Upper lobe of left lung (tissue), 4 donors: ENCODE measurements around the gene SERPINA1.

Experiments
- CTCF ChIP-seq, 6 experiments: fragments of 450-650 bp in 4 of 6; fragments of 200-600 bp in 2 of 6; sonication (generic) in 2 of 6; IDR thresholded peaks; one replicate each; pipeline ENCODE4 v1.5.1; 2016 to 2019; ENCODE audit warnings: antibody characterized with exemption in 6 of 6
- EP300 ChIP-seq, 4 donors: sonication (generic); formaldehyde crosslinking; IDR thresholded peaks; one replicate each; pipeline ENCODE4 v1.5.1; 2017; ENCODE audit warnings: antibody characterized with exemption in 4 of 4, control low read depth in 2 of 4
- POLR2A ChIP-seq, 4 donors: fragments of 450-650 bp; IDR thresholded peaks; one replicate each; pipeline ENCODE4 v1.5.1; 2016 to 2017; ENCODE audit warnings: antibody characterized with exemption in 4 of 4, mild to moderate bottlenecking in 2 of 4
- POLR2AphosphoS5 ChIP-seq, 2 donors: sonication (generic); formaldehyde crosslinking; IDR thresholded peaks; one replicate each; pipeline ENCODE4 v1.5.1; 2017; ENCODE audit warnings: antibody characterized with exemption in 2 of 2

- no peak for TF ChIP-seq CTCF (IDR thresholded peaks at IDR 0.05)
- TF ChIP-seq POLR2A (IDR thresholded peaks at IDR 0.05): no peak
- TF ChIP-seq EP300 (IDR thresholded peaks at IDR 0.05): peak in 1 of 4 donors; percentile 2
- no peak for TF ChIP-seq POLR2AphosphoS5 (IDR thresholded peaks at IDR 0.05)
These were observed 9.7 kb upstream of the SERPINA1 start for GRCh38 chr14:94398182-94398479.
